HG02798 (cell line): ENCODE results near the gene NDUFAF3.

Source experiments
- ATAC-seq: cut with Tn5 transposase; IDR thresholded peaks from one replicate; pipeline ENCODE4 v1.9.1; 2021; ENCODE audit warnings: mild to moderate bottlenecking; ENCODE audit not compliant: unreplicated experiment, poor library complexity

The NDUFAF3 gene

DNA sequence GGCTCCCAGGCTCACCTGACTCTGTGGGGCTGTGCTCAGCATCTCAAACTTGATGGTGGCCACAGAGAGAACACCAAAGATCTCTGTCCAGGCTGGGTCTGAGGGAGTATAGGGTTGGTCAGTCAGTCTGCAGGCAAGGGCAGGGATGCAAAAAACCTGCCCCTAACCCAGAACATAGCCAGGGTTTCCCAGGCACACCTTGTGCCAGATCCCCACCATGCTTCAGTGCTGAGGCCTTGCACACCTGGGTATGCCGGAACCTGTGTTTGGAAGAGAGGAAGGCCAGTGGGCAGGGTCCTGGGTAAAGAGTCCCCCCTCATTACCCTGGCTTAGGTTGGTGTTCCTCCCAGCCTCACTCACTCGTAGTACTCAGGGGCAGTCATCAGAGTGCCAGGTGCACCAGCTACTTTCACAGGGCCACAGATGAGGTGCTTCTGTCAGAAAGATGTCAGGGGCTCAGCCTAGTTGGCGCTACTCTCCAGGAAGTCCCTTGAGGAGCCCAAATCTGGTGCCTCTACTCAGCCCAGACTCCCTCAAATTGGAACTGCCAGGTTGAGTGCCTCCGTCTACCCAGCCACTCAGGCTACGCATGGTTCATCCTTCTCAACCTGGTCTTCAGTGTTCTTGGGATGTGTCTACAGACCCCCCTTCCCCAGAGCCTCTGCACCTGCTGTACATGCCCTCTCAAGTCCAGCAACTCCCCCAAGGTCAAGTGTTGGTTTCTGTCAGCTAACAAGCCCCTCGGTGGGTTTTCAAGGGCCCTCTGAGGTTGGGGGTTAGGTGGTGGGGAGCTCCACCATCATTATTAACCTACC lies 5.3 kb upstream of the NDUFAF3 start:
- no peak for ATAC-seq

GRCh38 chr3:49017229-49017970 lies 4.5 kb upstream of the NDUFAF3 start:
- no peak for ATAC-seq

- ATAC-seq = no peak
Observed at GRCh38 chr3:49017971-49018706, 3.8 kb upstream of the NDUFAF3 start, which contains the start of gene DALRD3. Gene DALRD3, minus strand, starts transcription at chr3:49018580. Its CDS starts 16 bp downstream, at chr3:49018564.

DNA sequence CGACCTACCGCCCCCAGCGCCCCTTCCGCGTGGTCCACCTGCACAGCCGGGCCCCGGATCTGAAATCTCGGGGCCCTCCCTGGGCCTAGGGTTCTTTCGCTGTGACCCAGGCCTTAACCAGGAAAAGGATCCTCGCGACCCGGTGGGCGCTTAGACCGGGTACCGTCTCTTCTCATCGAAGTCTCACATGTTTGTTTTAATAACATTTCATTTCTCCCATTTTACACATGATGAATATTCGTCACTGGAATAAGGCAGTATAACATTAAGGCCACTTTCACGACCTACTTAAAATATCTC lies 3.3 kb upstream of the NDUFAF3 start:
- no peak for ATAC-seq

GRCh38 chr3:49019941-49020329 lies 2.0 kb upstream of the NDUFAF3 start:
- no peak for ATAC-seq

GRCh38 chr3:49020330-49021212 lies 1.4 kb upstream of the NDUFAF3 start:
- ATAC-seq = no peak

- ATAC-seq = peak; percentile 59
Observed at GRCh38 chr3:49021213-49021812, 608 bp upstream of the NDUFAF3 start.

GRCh38 chr3:49022688-49023171 lies 809 bp downstream of the NDUFAF3 start:
- no peak for ATAC-seq

- no peak for ATAC-seq
Observed at GRCh38 chr3:49023775-49024174, 1.9 kb downstream of the NDUFAF3 start.

- no peak for ATAC-seq
Observed at GRCh38 chr3:49024449-49024848, 2.5 kb downstream of the NDUFAF3 start.

DNA sequence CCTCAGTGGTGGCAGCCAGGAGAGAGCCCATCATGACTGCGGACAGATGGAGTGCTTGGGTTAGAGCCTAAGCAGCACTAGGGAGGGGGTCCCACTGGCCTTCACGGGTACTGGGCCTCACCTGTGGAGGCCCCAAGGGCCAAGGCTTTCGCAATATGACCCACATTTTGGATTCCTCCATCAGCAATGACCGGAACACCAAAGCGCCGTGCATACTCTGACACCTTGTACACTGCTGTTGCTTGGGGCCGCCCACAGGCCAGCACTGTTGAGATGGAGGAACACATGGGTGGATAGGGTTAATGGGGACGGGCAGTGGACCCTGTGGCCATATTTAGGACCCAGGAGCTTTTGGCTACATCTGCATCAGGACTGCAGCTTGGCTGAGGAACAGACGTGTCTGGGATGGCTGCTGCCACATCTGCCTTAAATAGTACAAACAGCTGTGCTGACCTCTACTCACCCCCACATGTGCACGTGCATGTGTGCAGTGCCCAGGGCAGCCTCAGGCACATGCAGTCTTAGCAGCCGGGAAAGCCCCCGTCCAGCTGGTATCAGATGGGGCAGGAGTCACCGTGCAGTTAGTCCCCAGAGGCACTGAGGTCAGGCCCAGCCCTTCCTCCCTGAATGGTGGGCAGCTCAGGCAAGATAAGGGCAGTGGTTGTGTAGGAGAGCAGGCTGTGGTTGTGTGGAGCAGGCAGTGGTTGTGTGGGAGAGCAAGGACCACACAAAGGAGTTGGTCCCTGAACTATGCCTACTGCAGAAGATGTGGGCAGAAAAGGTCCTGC lies 3.3 kb downstream of the NDUFAF3 start:
- no peak for ATAC-seq

DNA sequence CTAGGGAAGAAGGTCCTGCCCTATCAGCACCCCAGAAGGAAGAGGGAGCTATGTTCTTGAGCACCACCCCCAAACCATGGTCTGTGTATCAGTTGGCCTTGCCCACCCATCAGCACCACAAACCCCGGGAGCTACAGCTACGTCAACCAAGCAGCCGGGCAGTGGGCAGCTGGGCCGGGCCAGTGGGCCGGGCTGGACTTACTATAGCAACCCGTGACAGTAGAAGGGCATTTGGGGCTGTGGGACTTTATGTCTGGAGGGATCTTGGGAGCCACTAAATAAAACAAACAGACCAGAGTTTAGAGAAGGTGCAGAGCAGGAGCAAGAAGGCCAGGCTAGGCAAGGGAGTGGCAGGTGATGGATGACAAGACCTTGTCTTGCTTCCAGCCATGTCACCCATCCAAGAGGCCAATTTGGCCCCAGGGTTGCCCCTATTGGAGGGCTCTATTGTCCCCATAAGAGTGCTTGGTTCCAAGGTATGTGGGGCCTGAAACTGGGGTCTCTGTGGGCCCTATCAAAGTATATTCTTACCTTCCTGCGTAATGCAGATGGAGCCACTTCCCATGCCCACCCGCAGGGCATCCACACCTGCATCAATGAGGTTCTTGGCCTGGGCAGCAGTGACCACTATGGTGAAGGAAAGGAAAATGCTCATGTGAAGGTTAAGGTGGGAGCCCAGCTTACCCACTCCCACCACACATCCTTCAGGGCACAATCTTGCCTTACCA lies 4.0 kb downstream of the NDUFAF3 start:
- ATAC-seq = no peak

DNA sequence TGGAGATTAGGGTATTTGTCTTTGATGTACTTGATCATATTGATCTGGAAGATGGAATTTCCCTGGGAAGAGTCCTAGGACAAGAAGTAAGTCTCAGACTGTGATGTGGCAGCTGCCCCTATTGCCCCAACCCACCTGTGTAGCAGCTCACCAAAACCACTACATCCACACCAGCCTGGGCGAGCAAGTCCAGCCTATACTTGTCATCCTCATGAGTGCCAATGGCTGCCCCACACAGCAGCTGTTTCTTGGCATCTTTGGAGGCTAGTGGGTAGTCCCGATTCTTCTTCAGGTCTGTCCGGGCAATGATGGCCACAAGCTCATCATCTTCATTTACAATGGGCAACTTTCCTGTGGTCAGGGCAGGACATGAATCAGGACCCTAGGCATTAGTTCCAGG lies 4.6 kb downstream of the NDUFAF3 start:
- ATAC-seq = no peak

- no peak for ATAC-seq
Observed at GRCh38 chr3:49027634-49028033, 5.7 kb downstream of the NDUFAF3 start.

- ATAC-seq = no peak
Observed at GRCh38 chr3:49028298-49028672, 6.4 kb downstream of the NDUFAF3 start.

DNA sequence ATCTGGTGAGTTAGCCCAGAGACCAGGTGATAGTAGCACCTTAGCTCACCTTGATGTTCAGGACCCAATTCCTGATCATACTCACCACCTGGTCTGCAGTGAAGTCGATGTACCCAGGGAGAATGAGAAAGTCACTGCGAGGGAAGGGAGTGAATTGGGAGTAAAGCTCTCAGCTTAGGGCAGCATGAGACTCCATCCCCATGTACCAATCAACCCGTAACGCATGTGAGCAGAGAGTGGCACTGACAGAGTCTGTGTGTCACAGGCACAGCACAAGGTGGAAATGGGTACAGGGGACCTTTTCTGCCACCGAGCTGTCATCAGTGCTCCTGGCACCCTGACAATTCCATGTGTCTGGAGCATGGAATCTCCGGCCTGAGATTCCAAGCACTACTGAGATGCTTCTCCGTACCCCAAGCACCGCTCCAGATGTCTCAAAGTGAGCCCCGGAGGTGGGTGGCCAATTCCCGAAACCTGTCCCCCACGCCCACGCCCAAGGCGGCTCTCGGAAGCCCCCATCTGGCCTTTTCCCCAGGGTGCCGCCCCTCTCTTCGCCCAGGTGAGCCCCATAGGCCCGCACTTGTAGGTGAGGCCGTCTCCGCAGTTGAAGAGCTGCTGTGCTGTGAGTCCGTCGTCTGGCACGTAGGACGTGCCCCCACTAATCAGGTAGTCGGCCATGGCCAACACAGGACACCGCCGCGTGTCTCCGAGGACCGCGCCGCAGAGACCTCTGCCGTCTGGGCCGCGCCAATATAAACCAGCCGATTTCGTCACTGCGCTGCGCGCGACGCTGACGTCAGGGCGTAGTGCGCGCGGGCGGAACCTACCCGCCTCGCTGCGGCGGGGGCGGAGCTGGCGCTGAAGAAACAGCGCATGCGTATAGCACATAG lies 7.0 kb downstream of the NDUFAF3 start, which contains the start of gene IMPDH2:
IMPDH2 (minus strand) TSS at position 726 of the 890 bp plus-strand sequence; CDS start at position 678, 48 bp downstream.
- peak; percentile 91 for ATAC-seq

DNA sequence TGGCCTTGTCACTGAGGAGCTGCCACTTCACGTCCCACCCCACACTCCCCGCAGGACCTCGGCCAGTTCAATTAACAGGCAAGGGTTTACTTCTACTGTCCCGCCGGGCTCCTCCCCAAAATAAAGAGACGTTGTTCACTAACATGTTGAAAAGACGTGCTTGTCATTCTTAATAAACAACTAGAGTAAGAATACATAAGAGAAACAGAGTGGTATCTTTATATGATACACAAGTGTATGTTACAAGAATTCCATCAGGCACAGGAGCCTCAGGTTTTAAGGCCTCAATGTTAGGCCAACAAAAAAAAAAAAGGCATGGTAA lies 7.6 kb downstream of the NDUFAF3 start:
- no peak for ATAC-seq
